ENCODE results near the gene CABLES1.

DNA sequence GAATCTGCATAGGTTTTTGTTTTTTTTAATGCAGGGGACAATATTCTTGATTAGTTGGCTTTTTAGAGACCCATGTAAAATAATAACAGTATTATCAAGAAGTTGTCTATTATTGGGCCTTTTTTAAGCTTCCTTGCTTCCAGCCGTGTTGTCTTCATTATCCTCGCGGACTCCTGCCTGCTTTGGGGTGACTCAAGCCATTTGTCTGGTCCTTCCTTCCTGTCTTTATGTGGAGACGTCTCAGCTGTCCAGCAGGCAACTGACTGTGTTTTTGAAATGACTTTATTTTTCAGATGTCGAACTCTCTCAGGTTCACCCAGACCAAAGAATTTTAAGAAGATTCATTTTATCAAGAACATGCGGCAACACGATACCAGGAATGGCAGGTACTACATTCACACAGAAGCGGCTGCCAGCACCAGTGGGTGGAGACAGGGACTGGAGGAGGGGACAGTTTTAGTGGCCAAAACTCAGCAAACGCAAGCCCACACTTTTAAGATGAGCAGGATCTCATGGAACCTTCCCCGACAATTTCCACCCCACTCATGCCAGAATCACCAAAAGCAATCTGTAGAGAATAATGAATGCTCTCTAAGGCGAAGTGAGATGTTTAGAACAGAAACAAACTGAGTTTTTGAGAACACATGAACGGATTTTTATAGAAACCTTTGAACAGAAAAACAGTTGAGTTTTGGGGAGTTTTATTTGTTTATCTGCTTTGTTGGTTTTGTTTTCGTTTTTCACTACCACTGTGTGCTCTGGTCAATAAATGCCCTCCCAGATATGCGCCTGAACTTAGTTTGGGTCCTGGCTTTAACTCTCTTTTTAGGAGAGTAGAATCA lies 59.1 kb downstream of the CABLES1 start:
- no peak for TF ChIP-seq CTCF (IDR thresholded peaks at IDR 0.05)
- TF ChIP-seq POLR2A (IDR thresholded peaks at IDR 0.05), result no peak

Measured in vagina (tissue), 2 donors.